ENCODE measurements around the gene NEO1.

NEO1 gene

DNA sequence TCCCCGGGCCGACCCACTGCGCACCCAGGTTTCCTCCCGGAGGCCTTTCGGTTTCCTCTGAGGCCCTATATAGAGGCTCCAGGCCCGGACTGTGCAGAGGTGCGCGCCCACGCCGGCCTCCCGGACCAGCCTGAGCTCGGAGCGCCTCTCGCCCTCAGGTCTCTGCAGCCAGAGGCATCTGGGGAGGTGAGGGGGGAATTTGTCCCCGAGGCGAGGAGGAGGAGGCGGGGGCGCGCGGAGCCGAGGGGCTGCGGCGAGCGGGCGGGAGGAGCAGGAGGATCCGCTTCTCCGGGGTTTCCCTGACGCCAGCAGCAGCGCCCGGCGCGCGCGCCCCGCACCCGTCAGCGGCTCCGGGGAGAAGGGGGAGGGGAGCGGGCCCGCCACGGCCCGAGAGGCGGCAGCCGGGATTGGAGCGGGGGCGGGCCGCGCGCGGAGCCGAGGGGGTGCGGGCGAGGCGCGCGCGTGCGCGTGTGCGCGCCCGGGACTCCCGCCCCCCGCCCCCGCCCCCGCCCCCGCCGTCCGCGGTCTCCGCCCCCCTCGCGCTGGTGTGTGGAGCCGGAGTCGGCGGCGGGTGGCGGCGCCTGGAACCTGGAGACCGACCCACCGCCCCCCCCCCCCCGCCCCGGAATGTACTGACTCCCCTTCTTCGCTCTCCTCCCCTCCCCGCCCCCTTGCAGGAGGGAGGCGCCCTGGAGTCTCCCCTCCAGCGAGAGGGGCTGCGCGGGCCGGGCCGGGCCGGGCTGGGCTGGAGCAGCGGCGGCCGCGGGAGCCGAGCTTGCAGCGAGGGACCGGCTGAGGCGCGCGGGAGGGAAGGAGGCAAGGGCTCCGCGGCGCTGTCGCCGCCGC is at the start of gene NEO1:
Gene NEO1, plus strand, starts transcription at position 657 of the 846 bp plus-strand sequence. CDS start 213 bp downstream, outside the sequence.
- DNase-seq: peak; percentile 44

DNA sequence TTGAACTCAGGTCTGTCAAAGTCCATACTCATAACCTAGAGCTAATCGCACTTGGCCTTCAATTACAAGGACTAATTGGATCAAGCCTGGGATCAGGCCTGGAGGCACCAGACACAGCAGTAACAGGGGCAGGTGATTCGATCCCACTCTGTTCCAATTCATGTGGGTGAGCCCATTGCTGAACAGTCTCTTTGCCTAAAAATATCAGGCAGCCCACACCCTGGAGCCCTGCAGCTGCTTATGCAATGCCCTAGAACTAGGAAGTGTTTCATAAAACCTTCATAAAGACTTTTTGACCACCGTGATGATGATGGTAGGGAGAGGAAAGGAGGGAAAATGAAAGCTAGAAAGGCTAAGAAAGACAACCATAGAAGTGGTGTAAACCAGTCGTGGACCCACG is 47.8 kb upstream of the NEO1 start:
- DNase-seq: no peak

- no peak for DNase-seq
Measured at GRCh38 chr15:73005032-73005431, 47.2 kb upstream of the NEO1 start.

GRCh38 chr15:73005446-73005845 is 46.8 kb upstream of the NEO1 start:
- no peak for DNase-seq

- DNase-seq: no peak
Measured at GRCh38 chr15:73006523-73006922, 45.7 kb upstream of the NEO1 start.

DNA sequence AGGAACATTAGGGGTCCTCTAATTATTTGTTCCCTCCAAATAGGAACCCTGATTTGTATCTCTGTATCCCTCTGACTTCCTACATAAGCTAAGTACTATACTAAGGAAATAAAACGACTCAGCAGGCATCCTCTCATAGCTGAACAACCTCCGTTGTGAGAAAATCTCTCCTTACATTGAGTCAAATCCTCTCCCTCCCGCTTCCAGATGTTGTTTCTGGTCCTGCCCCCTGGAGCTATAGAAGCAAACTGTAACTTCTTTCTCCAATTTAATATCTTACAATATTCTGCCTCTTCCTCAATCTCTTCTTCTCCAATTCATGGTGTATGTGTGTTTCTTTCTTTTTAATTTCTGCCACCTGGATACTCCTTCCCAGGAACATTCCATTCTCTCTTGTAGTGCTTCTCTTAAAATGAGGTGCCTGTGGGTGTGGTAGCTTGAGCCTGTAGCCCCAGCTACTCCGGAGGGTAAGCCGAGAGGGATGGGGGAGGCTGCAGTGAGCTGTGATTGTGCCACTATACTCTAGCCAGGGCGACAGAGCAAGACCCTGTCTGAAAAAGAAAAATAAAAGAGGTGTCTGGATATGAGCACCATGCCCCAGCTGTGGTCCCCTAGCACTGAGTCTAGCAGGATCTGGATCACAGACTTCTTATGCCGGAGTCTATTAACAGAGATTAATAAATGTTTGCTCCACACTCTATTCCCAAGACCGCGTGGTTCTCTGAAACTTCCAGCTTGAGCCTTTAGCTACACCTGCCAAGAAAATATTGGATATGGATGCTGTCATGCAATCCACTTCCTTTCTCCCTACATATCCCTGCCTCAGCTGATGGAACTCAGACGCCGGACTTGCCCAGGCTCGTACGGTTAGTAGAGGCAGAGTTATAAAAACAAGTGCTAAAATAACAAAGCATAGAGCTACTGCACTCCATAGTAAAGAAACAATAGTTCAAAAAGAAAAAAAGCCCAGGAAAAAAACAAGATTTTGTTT is 42.9 kb upstream of the NEO1 start:
- DNase-seq: no peak

DNA sequence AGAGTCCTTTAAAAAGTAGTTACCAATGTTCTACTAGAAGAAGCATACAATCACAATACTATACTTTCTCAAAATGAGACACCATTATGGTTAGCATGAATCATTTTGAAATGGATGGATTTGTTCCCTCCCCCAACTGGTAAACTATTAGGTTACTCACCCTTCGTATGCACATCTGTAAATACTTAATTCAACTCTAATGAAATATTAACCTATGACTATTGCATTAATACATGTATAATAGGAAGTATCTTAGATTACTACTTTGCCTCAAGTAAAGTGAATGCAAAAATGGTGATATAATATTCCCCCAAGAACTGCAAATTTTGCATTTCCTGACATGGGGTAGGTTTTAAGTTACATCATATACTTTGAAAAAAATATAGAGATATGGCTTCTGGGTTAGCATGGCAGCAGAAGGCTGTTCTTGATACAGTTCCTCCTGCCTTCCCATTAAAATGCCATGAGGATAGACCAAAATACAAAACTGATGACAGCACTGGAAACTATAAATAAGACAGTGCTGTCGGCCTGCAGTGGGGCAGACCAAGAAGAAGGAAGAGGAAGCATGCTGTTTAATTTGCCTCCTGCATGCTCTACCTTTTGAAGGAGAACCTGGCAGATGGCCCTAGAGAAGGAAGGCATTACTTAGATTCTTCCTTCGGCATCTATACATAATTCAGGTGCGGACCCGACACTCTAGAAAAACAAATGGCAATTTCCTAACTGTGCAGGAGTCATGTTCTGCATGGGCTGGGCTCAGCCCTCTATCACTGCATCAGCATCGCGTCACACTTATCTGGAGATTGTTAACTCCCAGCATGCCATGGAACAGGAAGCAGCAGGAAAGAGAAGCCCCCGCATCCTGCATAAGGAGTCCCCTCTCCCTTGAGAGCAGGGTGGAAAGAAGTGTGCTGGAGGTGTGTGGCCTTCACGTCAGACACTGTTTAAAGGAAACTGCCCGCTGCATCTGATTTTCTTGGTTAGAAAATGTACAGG is 41.8 kb upstream of the NEO1 start:
- DNase-seq: no peak

GRCh38 chr15:73014904-73015303 is 37.4 kb upstream of the NEO1 start:
- DNase-seq: no peak

DNA sequence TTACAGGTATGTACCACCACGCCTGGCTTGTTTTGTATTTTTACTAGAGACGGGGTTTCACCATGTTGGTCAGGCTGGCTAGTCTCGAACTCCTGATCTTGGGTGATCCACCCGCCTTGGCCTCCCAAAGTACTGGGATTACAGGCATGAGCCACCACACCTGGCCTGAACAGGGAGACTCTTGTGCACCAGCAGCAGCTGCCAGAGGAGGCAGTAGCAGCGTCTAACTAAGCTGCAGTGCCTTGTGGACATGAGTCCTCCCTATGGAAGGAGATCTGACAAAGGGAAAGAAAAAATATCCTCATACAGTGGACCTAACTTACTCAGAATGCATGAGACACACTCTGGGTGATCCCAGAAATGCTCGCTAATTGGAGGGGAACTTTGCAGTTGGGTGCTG is 36.8 kb upstream of the NEO1 start:
- no peak for DNase-seq

DNA sequence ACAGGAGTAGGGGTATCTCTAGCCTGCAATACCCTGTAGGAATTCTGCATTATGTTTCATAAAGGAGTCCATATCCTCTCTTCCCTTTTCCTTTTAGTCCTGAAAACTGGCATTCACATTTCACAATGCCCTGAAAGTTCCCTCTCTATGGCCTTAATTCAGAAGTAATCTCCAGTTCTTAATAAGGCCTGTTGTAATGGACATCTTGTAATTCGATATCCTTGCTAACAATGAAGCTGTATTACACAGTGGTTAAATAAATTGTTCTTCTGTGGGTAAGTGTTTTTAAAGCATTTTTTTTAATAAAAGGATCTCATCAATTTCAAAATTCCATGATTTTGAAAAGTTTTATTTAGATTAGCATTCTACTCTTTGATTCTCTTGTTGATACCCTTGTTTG is 34.3 kb upstream of the NEO1 start:
- DNase-seq: no peak

GRCh38 chr15:73019154-73019553 is 33.1 kb upstream of the NEO1 start:
- DNase-seq: no peak

DNA sequence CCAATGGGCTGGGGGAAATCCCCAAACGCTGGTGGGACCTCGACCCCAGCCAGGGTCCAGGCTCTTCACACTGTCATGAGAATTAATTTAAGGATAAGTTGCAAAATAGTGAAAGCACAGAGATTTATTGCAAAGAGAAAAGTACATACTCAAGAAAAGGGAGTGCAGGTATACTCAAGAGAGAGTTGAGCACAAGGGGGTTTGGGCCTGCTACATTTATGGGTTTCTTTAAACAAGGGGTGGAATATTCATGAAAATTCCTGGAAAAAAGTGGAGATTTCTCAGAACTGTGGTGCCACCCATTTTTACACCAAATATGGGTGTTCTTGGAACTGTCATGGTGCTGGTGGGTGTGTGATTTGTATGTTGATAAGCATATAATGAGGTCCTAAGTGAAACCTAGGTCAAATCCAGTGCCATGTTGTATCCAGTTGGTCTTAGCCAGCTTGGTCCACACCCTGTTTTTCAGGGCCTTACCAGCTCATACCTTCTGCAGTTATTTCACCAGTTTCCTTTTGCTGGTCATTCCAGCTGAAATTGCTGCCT is 32.6 kb upstream of the NEO1 start:
- no peak for DNase-seq

GRCh38 chr15:73021139-73021621 is 31.1 kb upstream of the NEO1 start:
- no peak for DNase-seq

GRCh38 chr15:73022161-73022560 is 30.1 kb upstream of the NEO1 start:
- no peak for DNase-seq

DNA sequence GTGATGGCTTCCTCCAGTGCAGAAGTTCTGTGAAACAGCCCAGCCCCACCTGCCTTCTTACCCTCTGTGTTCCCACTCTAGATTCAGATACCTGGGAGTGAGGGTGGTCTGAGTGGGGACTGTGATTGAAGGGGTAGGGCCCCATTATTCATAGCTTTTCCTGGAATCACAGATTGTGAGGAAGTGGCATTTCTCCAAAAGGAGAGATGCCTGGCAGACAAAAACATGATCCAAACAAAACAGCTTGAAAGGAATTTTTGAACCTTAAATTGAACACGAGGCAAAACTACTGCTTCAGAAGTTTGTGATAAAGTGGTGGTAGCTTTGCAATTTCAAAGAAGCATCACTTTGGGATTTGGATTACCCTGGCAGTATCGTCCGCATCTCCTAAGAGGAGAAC is 29.2 kb upstream of the NEO1 start:
- DNase-seq: no peak

GRCh38 chr15:73024168-73024567 is 28.1 kb upstream of the NEO1 start:
- no peak for DNase-seq

DNA sequence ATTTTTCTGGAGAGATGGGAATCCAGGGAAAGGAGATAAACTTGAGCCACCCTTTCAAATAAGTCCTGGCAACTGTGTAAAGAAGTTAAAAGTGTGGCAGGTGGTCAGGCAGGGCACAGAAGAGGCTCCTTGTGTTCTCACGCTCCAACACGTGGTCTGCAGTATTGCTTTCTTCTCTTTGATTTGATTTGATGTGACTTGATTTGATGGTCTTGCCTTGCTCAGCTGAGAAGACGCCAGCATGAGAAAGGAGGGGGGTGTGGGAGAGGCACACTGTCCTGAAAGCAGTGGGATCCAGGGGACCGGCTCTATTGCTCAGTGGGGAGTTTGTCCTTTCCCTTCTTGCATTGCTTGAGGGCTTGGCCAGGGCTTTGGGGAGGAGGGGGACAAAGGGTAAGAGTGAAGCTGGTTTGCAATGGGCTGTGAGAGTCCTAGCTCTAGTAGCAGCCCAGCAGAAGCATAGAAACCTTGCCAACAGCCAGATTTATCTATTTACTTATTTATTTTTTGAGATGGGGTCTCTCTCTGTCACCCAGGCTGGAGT is 25.7 kb upstream of the NEO1 start:
- no peak for DNase-seq

DNA sequence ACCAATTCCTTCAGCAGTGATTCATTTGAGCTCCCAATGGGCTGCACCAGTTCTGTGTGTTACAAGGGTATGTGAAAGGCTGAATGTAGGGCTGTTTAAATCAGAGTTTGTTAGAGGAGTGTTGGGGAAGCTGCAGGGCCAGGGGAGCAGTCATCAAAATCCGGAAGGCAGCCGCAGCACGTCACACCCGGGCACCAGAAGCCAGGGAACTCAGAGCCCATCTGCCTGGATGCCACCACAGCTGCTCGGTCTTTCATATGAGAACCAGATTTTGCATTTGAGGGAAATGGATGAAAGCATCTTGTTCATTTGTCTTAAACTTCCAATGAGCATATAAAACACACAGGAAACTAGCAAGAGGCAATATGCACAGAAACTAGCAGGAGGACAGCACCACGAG is 24.2 kb upstream of the NEO1 start:
- no peak for DNase-seq

GRCh38 chr15:73028831-73029451 is 23.3 kb upstream of the NEO1 start:
- no peak for DNase-seq

DNA sequence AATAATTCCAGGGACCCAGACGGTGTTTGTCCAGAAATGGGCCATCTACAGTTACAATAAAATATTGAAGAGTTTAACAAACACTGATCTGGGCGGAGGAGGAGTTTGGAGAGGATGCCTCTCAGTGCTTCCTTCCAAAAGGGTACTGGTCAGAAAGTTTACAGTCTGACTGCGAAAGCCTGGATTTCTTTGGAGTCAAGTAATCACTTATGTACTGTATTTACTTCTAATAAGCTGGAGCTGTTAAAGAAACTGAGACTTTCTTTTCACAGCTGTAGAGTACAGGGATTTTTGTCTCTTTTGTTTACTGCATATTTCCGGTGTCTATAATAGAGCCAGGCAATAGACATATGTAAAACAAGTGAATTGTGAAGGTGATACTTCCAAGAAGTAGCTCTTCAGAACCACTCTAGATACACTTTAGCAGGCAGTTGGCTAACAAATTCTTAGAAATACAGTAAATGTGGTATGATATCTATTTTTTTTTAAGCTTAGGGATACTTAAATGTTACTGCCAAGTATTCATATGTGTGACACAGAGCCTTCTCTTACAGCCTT is 22.1 kb upstream of the NEO1 start:
- DNase-seq: no peak

DNA sequence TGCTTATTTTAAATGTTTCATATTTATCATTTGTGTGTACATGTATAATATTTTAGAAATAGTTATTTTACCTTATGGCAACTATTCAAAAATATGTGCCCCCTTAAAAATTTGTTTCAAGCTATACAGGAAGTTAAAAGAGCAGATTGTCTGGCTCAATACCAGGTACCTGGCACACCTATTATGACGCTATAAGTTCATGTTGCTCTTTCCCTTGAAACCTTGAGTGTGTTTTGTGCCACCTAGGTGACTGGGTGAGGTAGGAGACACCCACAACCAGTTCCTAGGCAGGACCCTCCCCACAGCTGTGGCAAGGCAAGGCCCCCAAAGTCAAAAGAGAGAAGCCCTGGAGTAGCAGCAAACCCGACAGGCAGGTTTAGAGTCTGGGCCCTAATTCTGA is 20.6 kb upstream of the NEO1 start:
- DNase-seq: no peak

Measured in inflammatory macrophage treated with lipopolysaccharide for 4 hours (primary cell).